Panc1 (cell line): ENCODE data around the gene AKAP10. TPM values are rescaled to one million over a fixed set of nuclear protein-coding genes. Genes with fewer than 3 reads are reported as not detected.

Source experiments
- ATAC-seq: fragments of 200-7000 bp; cut with Tn5 transposase; 2 replicates; pipeline ENCODE4 v1.9.1; 2020; ENCODE audit warnings: mild to moderate bottlenecking, moderate library complexity
- BruUV-seq: library from RNA; stranded (reverse); fragments of 400-500 nt; replicated peaks from 2 replicates; lab custom pipeline; 2021; lab: Mats Ljungman, UMichigan
- CTCF ChIA-PET: fragments of 300-600 bp; sonication (Branson Sonifier 250); formaldehyde crosslinking; loops from one replicate; lab custom pipeline; 2022; ENCODE audit warnings: antibody characterized with exemption; lab: Charles Lee
- POLR2A ChIA-PET: fragments of 300-600 bp; sonication (Branson Sonifier 250); formaldehyde crosslinking; loops from one replicate; lab custom pipeline; 2022; ENCODE audit warnings: antibody characterized with exemption; lab: Charles Lee
- DNase-seq: peaks from one replicate; pipeline ENCODE4 v3.0.0-alpha.2; 2010; ENCODE audit warnings: low read depth, low spot score
- H3K27ac ChIP-seq: 2 replicates; pipeline ENCODE4 v1.5.1; 2011; ENCODE audit warnings: mild to moderate bottlenecking, low read length, inconsistent platforms
- H3K27me3 ChIP-seq: fragments of 200-500 bp; sonication (Bioruptor generic); 2 replicates; pipeline ENCODE4 v1.6.0; 2014; ENCODE audit warnings: low read length, inconsistent platforms; ENCODE audit not compliant: control insufficient read depth, insufficient read depth
- H3K36me3 ChIP-seq: fragments of 200-500 bp; sonication (Bioruptor generic); 2 replicates; pipeline ENCODE4 v1.5.1; 2014; ENCODE audit warnings: inconsistent platforms, mild to moderate bottlenecking, low read length, moderate library complexity; ENCODE audit not compliant: control insufficient read depth, insufficient read depth
- H3K4me1 ChIP-seq: 2 replicates; pipeline ENCODE4 v1.5.1; 2011; ENCODE audit warnings: inconsistent platforms, mild to moderate bottlenecking, low read length, moderate library complexity; ENCODE audit not compliant: control insufficient read depth, insufficient read depth
- H3K4me3 ChIP-seq, 2 experiments: 2 replicates each; pipeline ENCODE4 v1.5.1; 2011 to 2012; ENCODE audit warnings: low read depth in 2 of 2, low read length in 2 of 2, mild to moderate bottlenecking in 2 of 2, inconsistent platforms in 1 of 2, moderate library complexity in 1 of 2
- H3K9me3 ChIP-seq: fragments of 200-500 bp; sonication (Bioruptor generic); 2 replicates; pipeline ENCODE4 v1.5.1; 2014; ENCODE audit warnings: low read depth, mild to moderate bottlenecking, inconsistent platforms, low read length, moderate library complexity; ENCODE audit not compliant: control insufficient read depth, insufficient read depth
- POLR2AphosphoS5 ChIP-seq: IDR thresholded peaks from 2 replicates; pipeline ENCODE4 v1.6.1; 2012; ENCODE audit warnings: mild to moderate bottlenecking, low read depth, low read length, moderate library complexity
- SIN3A ChIP-seq: IDR thresholded peaks from 2 replicates; pipeline ENCODE4 v1.6.1; 2012; ENCODE audit warnings: low read depth, mild to moderate bottlenecking, low read length, moderate library complexity, borderline replicate concordance; ENCODE audit not compliant: insufficient read depth
- TCF7L2 ChIP-seq: IDR thresholded peaks from 2 replicates; pipeline ENCODE4 v1.6.1; 2011; ENCODE audit warnings: mild to moderate bottlenecking, low read depth, low read length, inconsistent platforms
- in situ Hi-C: cut with HindIII; loops from 2 replicates; pipeline ENCODE4 v1.10.0; 2016; ENCODE audit warnings: low sequenced_read_pairs, low pct_unique_long_range_greater_than_20kb
- intact Hi-C: fragments of 100-400 bp; cut with micrococcal nuclease; formaldehyde crosslinking; loops from one replicate; pipeline ENCODE4 v1.10.0; 2022; ENCODE audit not compliant: unreplicated experiment
- total RNA-seq: library from RNA; stranded (reverse); gene quantifications from one replicate; pipeline ENCODE4 v1.2.1, GENCODE V29; 2021; ENCODE audit not compliant: unreplicated experiment
- TF ChIP-seq, protein P1 (sequence below): fragments of 450-650 bp; IDR thresholded peaks from 2 replicates; pipeline ENCODE4 v1.5.1; 2017; ENCODE audit warnings: mild to moderate bottlenecking
- TF ChIP-seq, protein P2 (sequence below), 2 experiments: IDR thresholded peaks; 2 replicates each; pipeline ENCODE4 v1.6.1; 2011 to 2012; ENCODE audit warnings: low read depth in 2 of 2, control low read depth in 1 of 2, low read length in 1 of 2, mild to moderate bottlenecking in 1 of 2, moderate library complexity in 1 of 2; ENCODE audit not compliant: insufficient read depth in 1 of 2

The AKAP10 gene
- total RNA-seq, 1 experiment from 2014 or later, result 24.6 TPM

DNA sequence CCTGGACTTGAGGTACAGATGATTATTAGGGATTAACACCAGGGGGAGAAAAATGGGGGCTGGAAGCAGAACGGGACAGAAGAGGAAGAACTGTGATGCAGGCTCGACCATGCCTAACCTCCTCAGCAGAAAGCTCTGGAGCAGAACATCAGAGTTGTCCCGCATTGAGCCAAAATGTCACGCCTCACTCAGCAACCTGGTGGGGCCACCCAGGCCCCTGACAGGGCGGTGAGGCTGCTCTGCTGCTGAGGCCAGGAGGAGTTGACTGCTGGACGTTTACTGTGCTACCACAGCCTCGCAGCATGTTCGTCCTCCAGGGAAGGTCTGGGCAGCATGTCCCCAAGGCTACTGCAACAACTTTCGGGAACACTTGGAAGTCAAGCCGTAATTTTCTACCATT, 103.4 kb downstream of the AKAP10 start:
- CTCF ChIA-PET, result interaction anchor here (0.7 kb wide), 1 partner anchor 913 kb away, joined by 6 read pairs; no protein-coding TSS in a partner anchor
- Histone ChIP-seq H3K27ac (no peak overlapping the region), H3K36me3 (no peaks in the 10 kb centered on the region), H3K27me3 (no peaks in the 10 kb centered on the region), H3K4me1 (no peaks in the 10 kb centered on the region), H3K4me3 (no peak overlapping the region), H3K9me3 (no peaks in the 10 kb centered on the region)
- in situ Hi-C loops (no loop called here), intact Hi-C loops (no loop called here)
- no TSS peak for BruUV-seq
- POLR2A ChIA-PET, result no interaction called here
- DNase-seq (no peak), ATAC-seq (no peak)
- no peak for TF ChIP-seq SIN3A
- no peak for TF ChIP-seq POLR2AphosphoS5
- no peak for TF ChIP-seq TCF7L2
- TF ChIP-seq, protein P1, sequence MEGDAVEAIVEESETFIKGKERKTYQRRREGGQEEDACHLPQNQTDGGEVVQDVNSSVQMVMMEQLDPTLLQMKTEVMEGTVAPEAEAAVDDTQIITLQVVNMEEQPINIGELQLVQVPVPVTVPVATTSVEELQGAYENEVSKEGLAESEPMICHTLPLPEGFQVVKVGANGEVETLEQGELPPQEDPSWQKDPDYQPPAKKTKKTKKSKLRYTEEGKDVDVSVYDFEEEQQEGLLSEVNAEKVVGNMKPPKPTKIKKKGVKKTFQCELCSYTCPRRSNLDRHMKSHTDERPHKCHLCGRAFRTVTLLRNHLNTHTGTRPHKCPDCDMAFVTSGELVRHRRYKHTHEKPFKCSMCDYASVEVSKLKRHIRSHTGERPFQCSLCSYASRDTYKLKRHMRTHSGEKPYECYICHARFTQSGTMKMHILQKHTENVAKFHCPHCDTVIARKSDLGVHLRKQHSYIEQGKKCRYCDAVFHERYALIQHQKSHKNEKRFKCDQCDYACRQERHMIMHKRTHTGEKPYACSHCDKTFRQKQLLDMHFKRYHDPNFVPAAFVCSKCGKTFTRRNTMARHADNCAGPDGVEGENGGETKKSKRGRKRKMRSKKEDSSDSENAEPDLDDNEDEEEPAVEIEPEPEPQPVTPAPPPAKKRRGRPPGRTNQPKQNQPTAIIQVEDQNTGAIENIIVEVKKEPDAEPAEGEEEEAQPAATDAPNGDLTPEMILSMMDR, result no peak
- TF ChIP-seq, protein P2, sequence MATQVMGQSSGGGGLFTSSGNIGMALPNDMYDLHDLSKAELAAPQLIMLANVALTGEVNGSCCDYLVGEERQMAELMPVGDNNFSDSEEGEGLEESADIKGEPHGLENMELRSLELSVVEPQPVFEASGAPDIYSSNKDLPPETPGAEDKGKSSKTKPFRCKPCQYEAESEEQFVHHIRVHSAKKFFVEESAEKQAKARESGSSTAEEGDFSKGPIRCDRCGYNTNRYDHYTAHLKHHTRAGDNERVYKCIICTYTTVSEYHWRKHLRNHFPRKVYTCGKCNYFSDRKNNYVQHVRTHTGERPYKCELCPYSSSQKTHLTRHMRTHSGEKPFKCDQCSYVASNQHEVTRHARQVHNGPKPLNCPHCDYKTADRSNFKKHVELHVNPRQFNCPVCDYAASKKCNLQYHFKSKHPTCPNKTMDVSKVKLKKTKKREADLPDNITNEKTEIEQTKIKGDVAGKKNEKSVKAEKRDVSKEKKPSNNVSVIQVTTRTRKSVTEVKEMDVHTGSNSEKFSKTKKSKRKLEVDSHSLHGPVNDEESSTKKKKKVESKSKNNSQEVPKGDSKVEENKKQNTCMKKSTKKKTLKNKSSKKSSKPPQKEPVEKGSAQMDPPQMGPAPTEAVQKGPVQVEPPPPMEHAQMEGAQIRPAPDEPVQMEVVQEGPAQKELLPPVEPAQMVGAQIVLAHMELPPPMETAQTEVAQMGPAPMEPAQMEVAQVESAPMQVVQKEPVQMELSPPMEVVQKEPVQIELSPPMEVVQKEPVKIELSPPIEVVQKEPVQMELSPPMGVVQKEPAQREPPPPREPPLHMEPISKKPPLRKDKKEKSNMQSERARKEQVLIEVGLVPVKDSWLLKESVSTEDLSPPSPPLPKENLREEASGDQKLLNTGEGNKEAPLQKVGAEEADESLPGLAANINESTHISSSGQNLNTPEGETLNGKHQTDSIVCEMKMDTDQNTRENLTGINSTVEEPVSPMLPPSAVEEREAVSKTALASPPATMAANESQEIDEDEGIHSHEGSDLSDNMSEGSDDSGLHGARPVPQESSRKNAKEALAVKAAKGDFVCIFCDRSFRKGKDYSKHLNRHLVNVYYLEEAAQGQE (IDR thresholded peaks at IDR 0.05; ENCODE audit: insufficient read depth in 1 of 2, low read depth in 2 of 2, low read length in 1 of 2), result no peak

DNA sequence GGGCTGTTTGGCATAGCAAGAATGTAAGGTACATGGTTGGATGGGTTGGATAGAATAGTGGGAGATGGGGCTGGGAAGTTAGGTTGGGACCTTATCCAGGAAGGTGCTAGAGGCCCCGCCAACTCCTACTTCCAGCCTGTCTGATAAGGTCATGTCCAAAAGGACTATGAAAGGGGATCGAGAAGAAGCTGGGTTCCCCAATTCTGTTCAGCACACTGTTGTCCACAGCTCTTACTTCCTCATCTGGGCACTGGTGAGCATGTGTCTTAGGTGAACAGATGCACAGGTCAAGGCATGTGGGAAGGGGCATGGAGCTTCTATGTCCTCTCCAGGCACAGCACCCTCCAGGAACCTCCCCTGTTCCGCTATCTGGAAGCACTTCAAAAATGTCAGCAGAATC, 104.3 kb downstream of the AKAP10 start:
- in situ Hi-C loops, result no loop called here
- CTCF ChIA-PET, result no interaction called here

More for the DNA sequence above, 104.3 kb downstream of the AKAP10 start:
- no peaks in the 10 kb centered on the region for H3K4me1 ChIP-seq
- no peaks in the 10 kb centered on the region for H3K9me3 ChIP-seq
- H3K27me3 ChIP-seq, result no peaks in the 10 kb centered on the region
- no peak overlapping the region for H3K27ac ChIP-seq
- intact Hi-C loops, result no loop called here
- no TSS peak for BruUV-seq
- no peak for ATAC-seq
- no peak for DNase-seq
- H3K36me3 ChIP-seq, result no peaks in the 10 kb centered on the region
- POLR2A ChIA-PET, result no interaction called here
- no peak for TF ChIP-seq POLR2AphosphoS5
- TF ChIP-seq, protein P2 (IDR thresholded peaks at IDR 0.05; ENCODE audit: insufficient read depth in 1 of 2, low read depth in 2 of 2, low read length in 1 of 2), result no peak
- TF ChIP-seq TCF7L2, result no peak
- no peak for TF ChIP-seq SIN3A
- no peak overlapping the region for H3K4me3 ChIP-seq
